K562 (cell line): ENCODE results near the gene PARD3. TPM values are rescaled to one million over a fixed set of nuclear protein-coding genes. Genes with fewer than 3 reads are reported as not detected.

Source experiments
- ATAC-seq: fragments of 200-7000 bp; cut with Tn5 transposase; 3 replicates; pipeline ENCODE4 v1.9.1; 2020; ENCODE audit warnings: moderate library complexity
- BruUV-seq: library from RNA; stranded (reverse); fragments of 400-500 nt; replicated peaks from 2 replicates; lab custom pipeline; 2021; lab: Mats Ljungman, UMichigan
- CTCF ChIA-PET: fragments of 300-600 bp; formaldehyde crosslinking; extraction: SDS; loops from one replicate; lab custom pipeline; 2021; ENCODE audit warnings: low intra/inter-chr PET ratio; lab: Yijun Ruan, JAX
- POLR2A ChIA-PET: fragments of 300-600, 350-650 bp; sonication (Branson Sonifier 250); formaldehyde crosslinking; extraction: SDS; loops from one replicate; lab custom pipeline; 2021; ENCODE audit warnings: antibody characterized with exemption, inconsistent platforms; lab: Yijun Ruan, JAX
- DNase-seq, 4 experiments: peaks; one replicate each; pipeline versions ENCODE4 v3.0.0 to v3.0.0-alpha.2; 2011 to 2018; ENCODE audit warnings: low spot score in 3 of 4, mixed read lengths in 3 of 4; ENCODE audit errors: extremely low read depth in 1 of 4
- FAIRE-seq: peaks from 2 replicates; lab custom pipeline; 2011; peaks lifted over from hg19 to GRCh38; lab: Jason Lieb, UNC
- H2AFZ ChIP-seq: 2 replicates; pipeline ENCODE4 v1.6.0; 2011; ENCODE audit warnings: low read depth, low read length, control low read depth, inconsistent platforms
- H3K27ac ChIP-seq: fragments of 200-600 bp; 3 replicates; pipeline ENCODE4 v1.8.0; 2011; ENCODE audit warnings: low read depth, mild to moderate bottlenecking, control low read depth, inconsistent platforms, low read length, moderate library complexity, mixed read lengths; ENCODE audit errors: extremely low read depth
- H3K27me3 ChIP-seq, 2 experiments: fragments of 300-600 bp in 1 of 2; 2 replicates in 1 of 2; 3 replicates in 1 of 2; pipeline versions ENCODE4 v1.6.0 to v1.8.0; 2011; ENCODE audit warnings: inconsistent platforms in 2 of 2, low read length in 2 of 2, mild to moderate bottlenecking in 1 of 2, mixed read lengths in 1 of 2, moderate library complexity in 1 of 2; ENCODE audit not compliant: control insufficient read depth in 2 of 2, insufficient read depth in 2 of 2
- H3K36me3 ChIP-seq: fragments of 300-600 bp; 3 replicates; pipeline ENCODE4 v1.8.0; 2011; ENCODE audit warnings: mild to moderate bottlenecking, low read length, inconsistent platforms; ENCODE audit not compliant: control insufficient read depth, insufficient read depth
- H3K4me1 ChIP-seq, 2 experiments: fragments of 200-600 bp in 1 of 2; replicated peaks in 1 of 2; 2 replicates in 1 of 2; 3 replicates in 1 of 2; pipeline versions ENCODE4 v1.5.1 to v1.8.0; 2011; ENCODE audit warnings: inconsistent platforms in 2 of 2, low read length in 2 of 2, mild to moderate bottlenecking in 1 of 2, mixed read lengths in 1 of 2, moderate library complexity in 1 of 2; ENCODE audit not compliant: control insufficient read depth in 2 of 2, insufficient read depth in 2 of 2
- H3K4me2 ChIP-seq: 2 replicates; pipeline ENCODE4 v1.6.1; 2011; ENCODE audit warnings: low read length, control low read depth, inconsistent platforms, mixed read lengths; ENCODE audit not compliant: insufficient read depth
- H3K4me3 ChIP-seq: fragments of 200-600 bp; sonication (generic), shearing (Covaris generic); 2 replicates; pipeline ENCODE4 v1.5.1; 2016; ENCODE audit warnings: control low read depth, inconsistent platforms
- H3K79me2 ChIP-seq: fragments of 200-600 bp; 3 replicates; pipeline ENCODE4 v1.8.0; 2011; ENCODE audit warnings: low read length, inconsistent platforms; ENCODE audit not compliant: control insufficient read depth, insufficient read depth
- H3K9ac ChIP-seq, 2 experiments: 2 replicates each; pipeline versions ENCODE4 v1.6.0 to v1.6.1; 2011; ENCODE audit warnings: low read depth in 2 of 2, low read length in 2 of 2, control low read depth in 1 of 2, inconsistent platforms in 1 of 2, mild to moderate bottlenecking in 1 of 2, mixed read lengths in 1 of 2; ENCODE audit not compliant: insufficient read depth in 1 of 2
- H3K9me1 ChIP-seq: one replicate; pipeline ENCODE4 v1.6.0; 2011; ENCODE audit warnings: inconsistent platforms, mild to moderate bottlenecking, low read length, moderate library complexity; ENCODE audit not compliant: control insufficient read depth, insufficient read depth
- H3K9me3 ChIP-seq: replicated peaks from 2 replicates; pipeline ENCODE4 v1.5.1; 2011; ENCODE audit warnings: low read depth, low read length, inconsistent platforms; ENCODE audit not compliant: control insufficient read depth, insufficient read depth
- H4K20me1 ChIP-seq: replicated peaks from 2 replicates; pipeline ENCODE4 v1.6.1; 2011; ENCODE audit warnings: low read length, inconsistent platforms, mixed read lengths; ENCODE audit not compliant: control insufficient read depth, insufficient read depth
- CBFA2T2 ChIP-seq: fragments of 450-650 bp; conservative IDR thresholded peaks from 2 replicates; pipeline ENCODE4 v1.6.1; 2017; ENCODE audit warnings: mild to moderate bottlenecking
- CBFA2T3 ChIP-seq: fragments of 450-650 bp; IDR thresholded peaks from 2 replicates; pipeline ENCODE4 v1.6.1; 2017
- NRF1 ChIP-seq, 2 experiments: fragments of 450-650 bp; IDR thresholded peaks in 1 of 2; conservative IDR thresholded peaks in 1 of 2; 2 replicates each; pipeline ENCODE4 v1.6.1; 2014; ENCODE audit warnings: mild to moderate bottlenecking in 2 of 2
- TCF3 ChIP-seq: sonication (generic); formaldehyde crosslinking; IDR thresholded peaks from 2 replicates; pipeline ENCODE4 v1.4.0; 2020; ENCODE audit warnings: mild to moderate bottlenecking, missing genetic modification reagents
- ZNF589 ChIP-seq: fragments of 200-800 bp; sonication (Bioruptor generic); IDR thresholded peaks from 2 replicates; pipeline ENCODE4 v1.6.1; 2016; ENCODE audit warnings: low read depth, missing genetic modification characterization, missing compliant biosample characterization
- WGBS: fragments of 100-300 bp; shearing (Covaris generic); methylation state at CpG from one replicate; pipeline ENCODE4 v1.1.6; 2016; ENCODE audit warnings: low coverage, mixed read lengths; ENCODE audit not compliant: insufficient coverage; ENCODE audit errors: missing lambda C conversion rate; 5-methylcytosine and 5-hydroxymethylcytosine counted together
- in situ Hi-C: fragments of 300-500 bp; cut with MboI; formaldehyde crosslinking; loops from 4 replicates; pipeline ENCODE4 v1.15.0; 2018; ENCODE audit warnings: inconsistent platforms, mixed read lengths
- intact Hi-C: fragments of 100-400 bp; cut with micrococcal nuclease; formaldehyde crosslinking; loops from 2 replicates; pipeline ENCODE4 v1.14.2; 2022
- polyA plus RNA-seq, 8 experiments: library from polyadenylated mRNA; depleted of rRNA in 4 of 8; stranded (reverse) in 5 of 8; unstranded in 3 of 8; fragments of >200 nt; fragmentation: Nextera tagmentation in 2 of 8; fragmentation: Illumina TruSeq in 1 of 8; extraction: Ambion mirVana in 2 of 8; extraction: Trizol in 1 of 8; gene quantifications; 2 replicates each; pipeline versions ENCODE4 v1.2.1 to v1.2.3, GENCODE V29; 2011 to 2014; ENCODE audit warnings: inconsistent platforms in 1 of 8, missing spikeins in 1 of 8
- total RNA-seq, 7 experiments: library from RNA; depleted of rRNA in 6 of 7; stranded (reverse); fragments of >200 nt in 6 of 7; fragmentation: Illumina TruSeq in 2 of 7; extraction: Trizol in 2 of 7; gene quantifications; 2 replicates each; pipeline versions ENCODE4 v1.2.1 to v1.2.3, GENCODE V29; 2011 to 2021; ENCODE audit warnings: low replicate concordance in 1 of 7
- TF ChIP-seq, protein P1 (sequence below): fragments of 250-450 bp; sonication (Bioruptor Pico); IDR thresholded peaks from 2 replicates; pipeline ENCODE4 v1.4.0; 2020
- TF ChIP-seq, protein P2 (sequence below): sonication (generic); formaldehyde crosslinking; IDR thresholded peaks from 2 replicates; pipeline ENCODE4 v1.8.0; 2022; ENCODE audit warnings: missing genetic modification reagents, mild to moderate bottlenecking, borderline replicate concordance
- TF ChIP-seq, protein P3 (sequence below): sonication (generic); formaldehyde crosslinking; IDR thresholded peaks from 2 replicates; pipeline ENCODE4 v1.8.0; 2022; ENCODE audit warnings: missing genetic modification reagents, mild to moderate bottlenecking, borderline replicate concordance

Gene PARD3
- total and polyA plus RNA-seq, 9 of the 15 experiments (the other 6 are each of a cell fraction or from before 2014, with no cell fraction given): 2.7 to 11.7 (median 7.7) TPM

DNA sequence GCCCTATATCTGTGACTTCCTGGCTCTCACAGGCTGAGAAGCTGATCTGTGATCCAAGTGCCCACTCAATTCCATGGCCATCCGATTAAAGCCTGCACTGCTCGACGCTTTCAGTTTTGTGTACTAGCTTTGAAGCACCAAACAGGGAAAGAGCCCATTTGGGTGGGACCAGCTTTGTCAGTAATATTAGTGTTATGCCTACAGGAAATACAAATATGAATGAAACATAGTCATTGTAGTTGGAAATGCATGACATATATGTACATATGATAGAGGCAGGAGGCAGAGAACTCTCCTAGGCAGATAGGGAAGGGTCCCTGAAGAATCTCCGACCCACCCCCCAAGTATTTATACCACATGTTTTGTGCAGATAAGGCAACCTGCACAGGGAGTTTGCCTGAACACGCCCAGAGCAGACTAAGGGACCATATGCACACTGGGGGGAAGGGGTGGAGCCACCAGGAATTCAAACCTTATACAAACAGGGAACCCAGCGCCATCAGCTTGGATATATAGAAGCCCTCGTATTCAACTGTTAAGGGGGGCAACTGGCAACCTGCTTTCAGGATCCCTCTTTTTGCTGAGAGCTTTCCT is 653.2 kb downstream of the PARD3 start:
- TF ChIP-seq CBFA2T3 (peak; percentile 39), NRF1 (conservative IDR thresholded peaks at IDR 0.05 in 1 of 2, IDR thresholded peaks at IDR 0.05 in 1 of 2) (0 out of 4 replicates have a peak, but pooled peaks have one; percentile 28 to 30), TCF3 (CRISPR knock-in tag) (peak; percentile 66), CBFA2T2 (0 out of 2 replicates have a peak, but pooled peaks have one; percentile 7), ZNF589 (no peak)
- TF ChIP-seq, protein P1, sequence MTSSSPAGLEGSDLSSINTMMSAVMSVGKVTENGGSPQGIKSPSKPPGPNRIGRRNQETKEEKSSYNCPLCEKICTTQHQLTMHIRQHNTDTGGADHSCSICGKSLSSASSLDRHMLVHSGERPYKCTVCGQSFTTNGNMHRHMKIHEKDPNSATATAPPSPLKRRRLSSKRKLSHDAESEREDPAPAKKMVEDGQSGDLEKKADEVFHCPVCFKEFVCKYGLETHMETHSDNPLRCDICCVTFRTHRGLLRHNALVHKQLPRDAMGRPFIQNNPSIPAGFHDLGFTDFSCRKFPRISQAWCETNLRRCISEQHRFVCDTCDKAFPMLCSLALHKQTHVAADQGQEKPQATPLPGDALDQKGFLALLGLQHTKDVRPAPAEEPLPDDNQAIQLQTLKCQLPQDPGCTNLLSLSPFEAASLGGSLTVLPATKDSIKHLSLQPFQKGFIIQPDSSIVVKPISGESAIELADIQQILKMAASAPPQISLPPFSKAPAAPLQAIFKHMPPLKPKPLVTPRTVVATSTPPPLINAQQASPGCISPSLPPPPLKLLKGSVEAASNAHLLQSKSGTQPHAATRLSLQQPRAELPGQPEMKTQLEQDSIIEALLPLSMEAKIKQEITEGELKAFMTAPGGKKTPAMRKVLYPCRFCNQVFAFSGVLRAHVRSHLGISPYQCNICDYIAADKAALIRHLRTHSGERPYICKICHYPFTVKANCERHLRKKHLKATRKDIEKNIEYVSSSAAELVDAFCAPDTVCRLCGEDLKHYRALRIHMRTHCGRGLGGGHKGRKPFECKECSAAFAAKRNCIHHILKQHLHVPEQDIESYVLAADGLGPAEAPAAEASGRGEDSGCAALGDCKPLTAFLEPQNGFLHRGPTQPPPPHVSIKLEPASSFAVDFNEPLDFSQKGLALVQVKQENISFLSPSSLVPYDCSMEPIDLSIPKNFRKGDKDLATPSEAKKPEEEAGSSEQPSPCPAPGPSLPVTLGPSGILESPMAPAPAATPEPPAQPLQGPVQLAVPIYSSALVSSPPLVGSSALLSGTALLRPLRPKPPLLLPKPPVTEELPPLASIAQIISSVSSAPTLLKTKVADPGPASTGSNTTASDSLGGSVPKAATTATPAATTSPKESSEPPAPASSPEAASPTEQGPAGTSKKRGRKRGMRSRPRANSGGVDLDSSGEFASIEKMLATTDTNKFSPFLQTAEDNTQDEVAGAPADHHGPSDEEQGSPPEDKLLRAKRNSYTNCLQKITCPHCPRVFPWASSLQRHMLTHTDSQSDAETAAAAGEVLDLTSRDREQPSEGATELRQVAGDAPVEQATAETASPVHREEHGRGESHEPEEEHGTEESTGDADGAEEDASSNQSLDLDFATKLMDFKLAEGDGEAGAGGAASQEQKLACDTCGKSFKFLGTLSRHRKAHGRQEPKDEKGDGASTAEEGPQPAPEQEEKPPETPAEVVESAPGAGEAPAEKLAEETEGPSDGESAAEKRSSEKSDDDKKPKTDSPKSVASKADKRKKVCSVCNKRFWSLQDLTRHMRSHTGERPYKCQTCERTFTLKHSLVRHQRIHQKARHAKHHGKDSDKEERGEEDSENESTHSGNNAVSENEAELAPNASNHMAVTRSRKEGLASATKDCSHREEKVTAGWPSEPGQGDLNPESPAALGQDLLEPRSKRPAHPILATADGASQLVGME (CRISPR knock-in tag): no peak
- TF ChIP-seq, protein P2, sequence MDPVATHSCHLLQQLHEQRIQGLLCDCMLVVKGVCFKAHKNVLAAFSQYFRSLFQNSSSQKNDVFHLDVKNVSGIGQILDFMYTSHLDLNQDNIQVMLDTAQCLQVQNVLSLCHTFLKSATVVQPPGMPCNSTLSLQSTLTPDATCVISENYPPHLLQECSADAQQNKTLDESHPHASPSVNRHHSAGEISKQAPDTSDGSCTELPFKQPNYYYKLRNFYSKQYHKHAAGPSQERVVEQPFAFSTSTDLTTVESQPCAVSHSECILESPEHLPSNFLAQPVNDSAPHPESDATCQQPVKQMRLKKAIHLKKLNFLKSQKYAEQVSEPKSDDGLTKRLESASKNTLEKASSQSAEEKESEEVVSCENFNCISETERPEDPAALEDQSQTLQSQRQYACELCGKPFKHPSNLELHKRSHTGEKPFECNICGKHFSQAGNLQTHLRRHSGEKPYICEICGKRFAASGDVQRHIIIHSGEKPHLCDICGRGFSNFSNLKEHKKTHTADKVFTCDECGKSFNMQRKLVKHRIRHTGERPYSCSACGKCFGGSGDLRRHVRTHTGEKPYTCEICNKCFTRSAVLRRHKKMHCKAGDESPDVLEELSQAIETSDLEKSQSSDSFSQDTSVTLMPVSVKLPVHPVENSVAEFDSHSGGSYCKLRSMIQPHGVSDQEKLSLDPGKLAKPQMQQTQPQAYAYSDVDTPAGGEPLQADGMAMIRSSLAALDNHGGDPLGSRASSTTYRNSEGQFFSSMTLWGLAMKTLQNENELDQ: no peak
- TF ChIP-seq, protein P3, sequence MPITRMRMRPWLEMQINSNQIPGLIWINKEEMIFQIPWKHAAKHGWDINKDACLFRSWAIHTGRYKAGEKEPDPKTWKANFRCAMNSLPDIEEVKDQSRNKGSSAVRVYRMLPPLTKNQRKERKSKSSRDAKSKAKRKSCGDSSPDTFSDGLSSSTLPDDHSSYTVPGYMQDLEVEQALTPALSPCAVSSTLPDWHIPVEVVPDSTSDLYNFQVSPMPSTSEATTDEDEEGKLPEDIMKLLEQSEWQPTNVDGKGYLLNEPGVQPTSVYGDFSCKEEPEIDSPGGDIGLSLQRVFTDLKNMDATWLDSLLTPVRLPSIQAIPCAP: no peak
- ChIA-PET POLR2A (no interaction called here), CTCF (no interaction called here)
- BruUV-seq: no TSS peak
- no peaks in the 10 kb centered on the region for H3K79me2 ChIP-seq
- DNase-seq (peak; percentile 11 to 22 (median 17)), FAIRE-seq (no peak), ATAC-seq (no peak)
- in situ Hi-C loops: no loop called here
- no peak overlapping the region for H2AFZ ChIP-seq
- H3K27me3 ChIP-seq: 0 out of 5 replicates have a peak, but pooled peaks cover 0 to 3% of the 10 kb centered on the region in 2 experiments
- intact Hi-C loops: no loop called here
- H3K27ac ChIP-seq: no peak overlapping the region; the same call in 2 of the 3 replicates
- no peak overlapping the region for H3K4me3 ChIP-seq
- H3K9ac ChIP-seq: no peak overlapping the region
- H3K36me3 ChIP-seq: no peaks in the 10 kb centered on the region
- 7% methylated on average over 7 of the region's 7 CpGs for WGBS
- H4K20me1 ChIP-seq: no peaks in the 10 kb centered on the region
- peaks cover 0 to 9% of the 10 kb centered on the region in 2 experiments; a peak in 3 of 5 replicates for H3K4me1 ChIP-seq
- no peaks in the 10 kb centered on the region for H3K9me3 ChIP-seq
- no peaks in the 10 kb centered on the region for H3K9me1 ChIP-seq
- H3K4me2 ChIP-seq: peak overlapping the region; percentile 6; the same call in 1 of the 2 replicates
